HUDEP-2 (cell line): ENCODE data around the gene TBC1D21.

Experiments
- DNase-seq, 76 experiments: peaks; one replicate each; lab custom pipeline; 2025; ENCODE audit not compliant: unreplicated experiment in 76 of 76; lab: John Stamatoyannopoulos, UW

Gene TBC1D21

DNA sequence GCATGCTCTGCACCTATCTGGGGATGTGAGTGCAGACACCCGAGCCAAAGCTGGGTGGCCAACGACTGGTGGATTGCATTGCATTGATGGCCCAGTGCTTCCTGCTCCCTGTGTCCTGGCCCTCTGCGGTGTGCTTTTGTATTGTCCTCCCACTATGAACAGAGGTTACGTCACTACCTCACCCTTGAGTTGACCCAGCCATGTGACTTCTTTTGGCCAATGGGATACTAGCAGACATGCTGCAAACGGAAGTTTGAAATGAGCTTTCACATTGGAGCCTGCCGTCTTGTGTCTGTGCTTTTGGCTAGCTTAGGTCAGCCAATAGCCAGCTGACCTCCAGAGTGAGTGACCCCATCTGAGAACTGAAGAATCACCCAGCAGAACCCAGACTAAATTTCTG, 15.3 kb upstream of the TBC1D21 start:
- no peak for DNase-seq

DNA sequence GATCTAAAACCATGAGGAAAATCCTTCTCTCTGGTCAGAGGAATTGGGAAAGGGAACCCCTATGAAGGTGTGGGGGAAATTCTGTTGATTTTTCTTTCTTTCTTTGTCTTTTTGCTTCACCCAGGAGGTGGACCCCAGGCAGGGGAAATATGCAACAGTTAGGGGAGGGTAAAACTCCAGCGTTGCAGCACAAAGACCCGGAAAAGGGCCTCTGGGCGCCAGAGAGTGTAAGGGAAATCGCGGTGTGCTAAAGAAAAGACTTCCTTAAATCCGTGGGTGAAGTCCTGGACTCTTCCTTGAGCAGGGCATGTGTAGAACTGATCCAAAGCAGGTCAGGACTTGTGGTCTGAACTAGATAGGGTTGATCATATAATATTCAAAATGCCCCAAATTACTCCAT, 11.1 kb upstream of the TBC1D21 start:
- DNase-seq = no peak

DNA sequence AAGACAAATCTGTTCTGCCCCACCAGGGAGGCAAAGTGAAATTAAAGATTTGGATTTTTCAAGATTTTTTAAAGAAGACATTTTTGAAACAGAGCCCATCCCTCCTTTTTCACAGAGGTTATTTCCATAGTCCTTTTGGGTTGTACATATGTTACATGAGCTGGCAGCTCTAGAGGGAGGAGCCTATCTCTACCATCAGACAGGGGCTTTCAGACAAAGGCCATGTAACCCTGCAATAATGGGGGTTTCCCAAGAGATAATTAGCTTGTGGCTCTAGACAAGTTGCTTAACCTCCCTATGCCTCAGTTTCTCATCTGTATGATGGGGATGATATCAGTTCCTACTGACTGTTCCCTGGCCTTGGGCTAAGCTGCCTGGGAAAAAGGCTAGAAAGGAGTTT, 8.0 kb upstream of the TBC1D21 start:
- no peak for DNase-seq

DNA sequence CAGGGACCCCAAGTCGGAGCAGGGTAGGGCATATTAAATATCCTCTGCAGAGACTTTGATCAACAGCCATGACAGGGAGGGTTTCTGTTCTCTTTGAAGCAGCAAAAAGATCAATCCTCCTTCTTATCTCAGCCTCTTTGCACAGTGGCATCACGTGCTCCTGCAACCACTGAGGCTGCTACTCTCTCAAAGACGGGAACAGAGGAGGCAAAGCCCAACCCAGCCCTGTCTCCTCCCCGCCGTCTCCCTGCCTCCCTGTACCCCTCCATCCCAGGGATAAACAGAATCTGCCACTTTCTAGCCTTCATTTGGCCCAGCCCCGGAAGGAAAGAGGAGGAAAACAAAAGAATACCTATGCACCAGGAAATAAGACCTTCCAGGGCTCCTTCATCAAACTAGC, 7.5 kb upstream of the TBC1D21 start:
- no peak for DNase-seq

DNA sequence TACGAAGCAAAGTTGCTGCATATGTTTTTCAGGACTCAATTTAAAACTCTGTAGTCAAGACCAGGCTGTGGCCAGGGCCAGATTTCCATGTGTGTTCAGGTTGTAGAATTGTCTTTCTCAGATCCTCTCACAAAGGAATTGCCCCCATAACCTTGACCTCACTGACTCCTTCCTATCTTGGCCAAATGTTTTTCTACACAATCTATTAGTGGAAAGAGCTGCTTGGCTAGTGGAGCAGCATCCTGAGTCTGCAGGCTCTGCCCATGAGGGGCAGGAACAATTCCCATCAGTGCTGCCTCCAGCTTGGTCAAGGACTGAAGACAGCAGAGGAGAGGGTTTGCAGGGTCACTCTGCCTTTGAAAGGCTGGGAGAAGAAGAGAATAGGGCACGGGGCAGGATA, 6.9 kb upstream of the TBC1D21 start:
- no peak for DNase-seq

DNA sequence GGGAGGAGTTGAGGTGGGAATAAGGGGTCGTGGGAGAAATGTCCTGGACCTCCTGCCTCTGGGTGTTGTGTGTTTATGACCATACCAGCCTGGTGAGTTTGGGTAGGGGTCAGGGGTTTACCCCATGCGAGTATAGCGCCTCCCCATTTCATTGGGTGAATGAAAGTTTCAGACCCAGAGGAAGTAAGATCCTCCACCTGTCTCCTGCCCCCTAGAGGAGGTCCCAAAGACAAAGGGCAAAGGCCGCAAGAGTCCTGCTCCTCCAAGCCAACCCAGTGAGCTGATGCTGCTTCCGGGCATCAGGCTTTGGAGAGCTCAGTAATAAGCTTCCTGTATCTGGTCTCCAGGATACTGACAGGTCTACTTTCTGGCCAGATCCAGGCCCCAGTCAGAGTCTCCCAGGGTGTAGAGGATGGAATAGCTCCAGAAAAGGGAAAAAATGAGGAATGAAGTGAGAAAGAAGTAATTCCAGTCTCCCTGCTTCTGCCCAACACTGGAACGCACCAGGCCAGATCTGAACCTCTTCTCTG, 6.4 kb upstream of the TBC1D21 start:
- DNase-seq = no peak

DNA sequence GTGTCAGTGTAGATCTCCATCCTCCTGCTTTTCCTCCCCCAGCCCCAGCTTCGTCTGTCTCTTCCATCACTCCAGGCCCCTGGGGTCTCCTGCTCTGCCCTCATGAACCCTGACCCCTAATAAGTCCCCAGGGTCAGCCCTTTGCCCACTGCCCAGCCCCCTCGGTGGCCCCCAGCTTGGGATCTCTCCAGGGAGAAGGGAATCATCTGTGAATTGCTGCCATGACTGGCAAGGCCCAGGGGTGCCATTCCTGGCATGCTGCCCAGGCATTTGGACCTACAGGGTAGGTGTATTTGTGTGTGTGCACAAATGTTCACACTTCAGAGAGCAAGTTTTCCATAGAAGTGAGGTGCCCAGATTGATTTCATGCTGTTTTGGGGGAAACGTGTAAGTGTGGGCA, 5.9 kb upstream of the TBC1D21 start:
- no peak for DNase-seq

DNA sequence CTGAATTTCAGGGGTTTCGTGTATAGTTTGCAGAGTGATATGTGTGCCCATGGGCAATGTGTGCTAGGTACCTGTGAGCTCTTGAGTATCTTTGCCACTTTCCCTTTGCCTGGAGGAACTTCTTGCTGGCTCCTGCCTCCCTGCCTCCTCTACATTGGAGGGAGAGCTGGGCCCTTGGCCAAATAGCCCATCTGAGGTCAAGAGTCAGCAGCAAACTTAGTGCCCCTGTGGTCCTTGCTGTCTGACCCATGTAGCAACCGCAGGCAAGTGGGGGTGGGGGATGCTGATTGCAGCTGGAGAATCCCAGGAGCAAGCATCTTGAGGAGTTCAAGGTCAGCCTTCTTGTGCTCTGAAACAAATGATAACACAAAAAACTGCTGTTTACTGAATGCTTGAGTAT, 5.4 kb upstream of the TBC1D21 start:
- no peak for DNase-seq

DNA sequence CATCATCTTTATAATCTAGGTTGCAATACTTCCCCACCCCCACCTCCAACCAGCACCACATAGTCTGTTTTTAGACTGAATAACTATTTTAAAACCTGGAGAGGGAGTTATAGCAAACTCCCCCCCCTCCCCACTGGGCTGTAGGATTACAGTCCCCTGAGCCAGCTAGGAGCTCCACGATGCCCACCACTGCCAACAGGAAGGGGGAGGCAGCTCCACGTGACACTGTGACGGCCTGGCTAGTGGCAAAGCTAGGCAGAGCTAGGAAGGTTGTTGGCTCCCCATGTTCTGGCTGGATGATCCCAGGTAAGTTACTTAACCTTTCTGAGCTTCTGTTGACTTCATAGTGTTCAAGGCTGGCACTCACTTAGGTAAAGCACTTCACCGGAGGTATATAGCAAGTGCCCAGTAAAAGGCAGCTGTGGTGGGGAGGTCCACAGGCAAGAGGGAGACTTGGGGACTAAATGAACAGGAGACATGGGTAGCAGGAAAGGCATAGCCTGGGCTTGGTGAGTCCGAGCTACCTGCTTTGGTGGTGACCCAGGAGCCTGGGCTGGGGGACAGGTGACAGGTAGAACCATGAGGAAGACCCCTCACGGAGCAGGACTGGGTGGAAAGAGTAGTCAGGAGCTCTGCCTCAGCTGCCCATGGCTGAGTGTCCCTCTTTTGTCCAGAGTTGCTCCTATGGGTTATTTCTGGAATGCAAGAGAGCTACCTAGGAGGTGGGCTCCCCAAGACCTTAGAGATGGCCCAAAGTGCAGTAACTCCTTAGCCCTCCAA, 4.0 kb upstream of the TBC1D21 start:
- DNase-seq = no peak

DNA sequence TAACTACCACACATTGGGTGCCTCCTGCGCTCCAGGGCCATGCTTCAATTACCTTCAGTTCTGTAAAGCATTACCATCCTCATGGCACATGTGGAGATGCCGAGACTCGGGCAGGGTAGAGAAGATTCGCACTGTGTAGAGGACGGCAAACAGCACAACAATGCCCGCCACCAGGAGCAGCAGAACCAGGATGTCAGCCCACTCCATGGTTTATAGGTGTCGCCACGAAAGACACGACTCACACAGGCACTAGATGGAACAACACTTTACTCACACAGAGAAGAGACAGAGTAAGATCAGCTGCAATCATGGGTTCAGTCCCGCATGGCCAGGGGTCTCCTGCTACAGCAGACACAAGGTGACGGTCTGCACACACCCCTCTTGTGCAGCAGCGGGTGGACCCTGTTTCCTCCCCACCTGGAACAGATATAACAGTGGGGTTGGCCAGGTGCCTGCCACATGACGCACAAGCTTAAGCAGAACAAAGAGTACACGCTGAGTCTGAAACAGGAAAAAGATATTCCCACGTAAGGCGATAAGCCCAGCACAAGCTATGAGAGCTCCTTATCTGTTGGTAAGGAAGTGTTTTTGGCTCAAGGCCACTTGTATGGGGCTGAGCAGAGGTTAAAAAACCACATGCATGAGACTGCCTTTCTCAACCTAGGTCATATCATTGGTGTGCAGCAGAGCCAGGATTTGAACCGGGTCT, 2.5 kb upstream of the TBC1D21 start:
- DNase-seq = peak in 65 of 76 experiments; percentile 2 to 83 (median 45)

DNA sequence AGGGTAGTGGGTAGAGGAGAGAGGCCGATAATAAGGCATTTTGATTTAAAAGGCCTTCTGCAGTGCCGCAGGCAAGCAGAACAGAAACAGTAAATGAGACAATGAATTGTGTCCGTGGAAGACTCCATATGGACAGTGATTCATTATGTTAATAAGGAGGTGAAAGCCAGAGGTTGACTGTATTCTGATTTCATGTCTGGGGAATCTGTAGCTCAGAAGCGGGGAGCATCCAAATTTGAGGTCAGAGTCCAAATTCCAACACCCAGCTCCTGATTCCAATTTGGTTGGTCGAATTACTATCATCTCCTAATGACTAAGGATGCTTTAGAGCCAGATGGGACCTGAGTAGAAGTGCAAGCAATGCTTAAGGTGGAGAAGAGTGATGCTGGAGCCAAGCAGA, 1.0 kb upstream of the TBC1D21 start:
- no peak for DNase-seq

DNA sequence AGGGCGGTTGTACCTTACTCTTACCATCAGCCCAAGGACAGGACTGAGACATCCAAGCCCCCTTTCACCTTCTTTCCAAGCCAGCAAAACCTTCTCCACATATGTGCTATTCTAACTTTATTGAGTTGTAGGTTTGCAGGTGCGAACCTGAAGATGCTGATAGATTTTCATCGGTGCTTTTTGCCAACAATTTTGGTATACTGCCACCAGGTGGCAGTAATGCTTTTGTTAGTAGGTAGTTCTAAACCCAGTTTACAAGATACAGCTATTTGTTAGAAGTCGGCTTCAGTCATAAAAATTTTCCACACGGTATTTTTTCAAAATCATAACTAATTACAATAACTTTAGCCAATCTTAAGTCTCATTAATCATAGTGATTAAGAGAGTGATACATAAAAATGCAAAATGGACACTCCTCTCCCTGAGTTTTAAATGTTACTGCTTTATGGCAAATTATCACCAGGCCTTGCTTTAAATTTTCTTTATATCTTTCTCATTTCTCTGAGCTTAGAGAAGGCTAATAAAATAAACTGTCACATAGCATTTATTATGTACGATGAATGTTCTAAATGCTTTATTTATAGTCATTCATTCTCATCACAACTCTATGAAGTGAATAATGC, 636 bp downstream of the TBC1D21 start:
- peak in 26 of 76 experiments; percentile 1 to 51 (median 12) for DNase-seq

DNA sequence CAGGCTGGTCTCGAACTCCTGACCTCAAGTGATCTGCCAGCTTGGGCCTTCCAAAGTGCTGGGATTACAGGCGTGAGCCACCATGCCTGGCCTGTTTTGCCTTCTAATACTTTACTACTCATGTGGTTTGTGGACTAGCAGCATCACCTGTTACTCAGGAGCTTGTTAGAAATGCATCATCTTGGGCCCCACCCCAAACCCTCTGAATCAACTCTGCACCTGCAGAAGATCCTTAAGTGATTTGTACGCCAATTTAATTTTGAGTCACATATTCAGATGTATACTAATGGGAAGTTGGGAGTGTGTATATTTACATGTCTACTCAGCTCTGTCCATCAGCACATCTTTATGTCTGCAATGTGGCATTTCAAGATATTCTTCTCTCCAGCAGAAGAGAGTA, 6.1 kb downstream of the TBC1D21 start:
- DNase-seq = no peak

DNA sequence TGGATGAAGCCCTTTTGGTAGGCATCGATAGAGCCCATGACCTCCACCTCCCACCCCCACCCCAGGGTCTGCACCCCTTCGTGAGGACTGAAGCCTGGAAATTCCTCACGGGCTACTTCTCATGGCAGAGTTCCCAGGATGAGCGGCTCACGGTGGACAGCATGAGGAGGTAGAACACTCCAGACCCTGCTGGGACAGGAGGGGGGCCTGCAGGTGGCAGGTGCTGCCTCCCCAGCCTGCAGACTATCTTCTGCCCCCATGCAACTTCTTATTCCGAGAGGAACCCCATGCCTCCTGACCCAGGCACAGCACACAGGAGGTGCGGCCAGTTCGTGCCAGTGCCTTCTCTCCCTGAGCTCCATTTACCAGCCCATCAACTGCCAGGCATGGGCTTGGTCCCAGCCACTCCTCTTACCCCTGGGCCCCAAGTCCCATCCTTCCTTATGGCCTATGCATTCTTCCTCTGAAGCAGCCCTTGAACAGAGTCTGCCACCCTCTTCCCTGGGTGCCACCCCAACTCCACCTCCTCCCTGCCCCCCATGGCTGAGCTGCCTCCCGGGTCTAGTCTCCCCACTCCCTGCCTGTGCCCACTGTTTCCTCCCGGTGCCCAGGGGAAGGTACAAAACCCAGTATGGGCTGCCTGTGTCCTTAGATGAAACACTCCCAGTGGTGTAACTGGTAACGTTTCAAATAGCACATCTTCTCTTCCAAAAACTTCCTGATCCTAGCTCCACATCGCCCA, 8.4 kb downstream of the TBC1D21 start:
- no peak for DNase-seq

DNA sequence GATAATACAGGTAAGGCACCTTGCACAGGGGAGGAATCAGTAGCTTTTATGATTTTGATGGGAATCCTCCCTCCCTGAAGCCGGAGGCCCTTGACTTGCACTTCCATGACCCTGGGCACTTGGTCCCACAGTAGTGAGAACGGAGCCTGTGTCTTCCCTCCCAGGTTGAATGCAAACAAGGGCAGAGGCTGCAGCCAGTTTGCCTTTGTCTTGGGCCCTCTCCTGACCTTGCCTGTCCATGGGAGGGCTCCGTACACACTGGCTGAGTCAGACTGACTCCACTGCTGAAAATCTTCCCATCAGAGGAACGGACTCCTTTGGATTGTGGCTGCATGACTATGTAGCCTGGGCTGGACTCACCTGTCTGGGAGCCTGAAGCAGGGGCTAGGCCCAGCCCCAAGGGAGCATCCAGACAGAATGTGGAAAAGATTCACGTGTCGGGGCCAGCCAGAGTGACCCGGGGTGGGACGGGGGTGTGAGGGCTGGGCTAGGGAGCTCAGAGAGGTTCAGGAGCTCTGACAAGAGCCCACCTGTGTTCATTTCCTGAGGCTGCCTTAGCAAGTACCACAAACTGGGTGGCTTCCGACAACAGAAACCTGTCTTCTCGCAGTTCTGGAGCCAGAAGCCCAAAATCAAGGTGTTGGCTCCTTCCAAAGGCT, 9.5 kb downstream of the TBC1D21 start:
- no peak for DNase-seq

DNA sequence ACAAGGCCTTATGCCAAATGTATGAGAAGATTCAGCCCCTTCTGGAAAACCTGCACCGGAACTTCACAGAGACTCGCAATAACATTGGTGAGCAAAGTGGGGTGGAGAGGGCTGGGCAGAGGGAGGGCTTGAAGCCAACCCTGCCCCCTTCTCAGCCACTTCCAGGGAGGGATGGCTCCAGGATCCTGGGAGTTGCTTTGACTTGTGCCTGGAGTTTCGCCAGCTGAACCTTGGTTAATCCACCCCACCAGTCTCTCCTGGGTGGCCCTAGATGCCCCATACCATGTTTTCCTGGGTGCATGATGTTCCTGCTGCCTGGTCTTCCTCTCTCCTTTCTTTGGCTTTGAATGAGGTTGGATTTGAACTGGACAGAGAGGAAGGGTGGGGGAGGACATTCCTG, 10.8 kb downstream of the TBC1D21 start:
- DNase-seq = no peak

DNA sequence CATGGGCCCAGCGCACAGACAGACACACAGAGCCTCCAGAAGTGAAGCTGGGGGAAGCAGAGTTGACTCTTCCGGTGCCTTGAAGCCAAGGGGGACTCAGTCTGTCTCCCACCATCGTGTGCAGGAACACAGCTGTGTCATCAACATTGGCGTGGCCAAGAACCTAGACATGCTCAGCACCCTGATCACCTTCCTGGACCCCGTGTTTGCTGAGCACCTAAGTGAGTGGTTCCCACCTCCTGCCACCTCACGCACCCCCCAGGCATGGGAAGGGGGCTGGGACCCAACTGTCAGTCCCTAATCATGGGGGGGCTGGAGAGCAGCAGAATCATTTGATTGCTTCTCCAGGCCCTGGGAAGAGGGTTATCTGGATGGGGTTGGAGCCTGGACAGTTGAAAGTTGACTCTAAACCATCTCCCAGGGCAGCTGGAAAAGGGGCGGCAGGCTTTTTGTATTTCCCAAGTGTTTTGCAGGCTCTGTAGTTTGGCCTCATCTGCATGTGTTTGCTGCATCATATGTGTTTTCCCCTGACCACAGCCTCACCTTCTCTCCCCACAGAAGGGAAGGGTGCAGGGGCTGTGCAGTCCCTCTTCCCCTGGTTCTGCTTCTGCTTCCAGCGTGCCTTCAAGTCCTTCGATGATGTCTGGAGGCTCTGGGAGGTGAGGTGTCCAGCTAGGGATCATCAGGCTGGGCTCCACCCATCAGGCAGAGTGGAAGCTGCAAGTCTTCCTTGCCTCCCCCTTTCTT, 12.8 kb downstream of the TBC1D21 start:
- no peak for DNase-seq

DNA sequence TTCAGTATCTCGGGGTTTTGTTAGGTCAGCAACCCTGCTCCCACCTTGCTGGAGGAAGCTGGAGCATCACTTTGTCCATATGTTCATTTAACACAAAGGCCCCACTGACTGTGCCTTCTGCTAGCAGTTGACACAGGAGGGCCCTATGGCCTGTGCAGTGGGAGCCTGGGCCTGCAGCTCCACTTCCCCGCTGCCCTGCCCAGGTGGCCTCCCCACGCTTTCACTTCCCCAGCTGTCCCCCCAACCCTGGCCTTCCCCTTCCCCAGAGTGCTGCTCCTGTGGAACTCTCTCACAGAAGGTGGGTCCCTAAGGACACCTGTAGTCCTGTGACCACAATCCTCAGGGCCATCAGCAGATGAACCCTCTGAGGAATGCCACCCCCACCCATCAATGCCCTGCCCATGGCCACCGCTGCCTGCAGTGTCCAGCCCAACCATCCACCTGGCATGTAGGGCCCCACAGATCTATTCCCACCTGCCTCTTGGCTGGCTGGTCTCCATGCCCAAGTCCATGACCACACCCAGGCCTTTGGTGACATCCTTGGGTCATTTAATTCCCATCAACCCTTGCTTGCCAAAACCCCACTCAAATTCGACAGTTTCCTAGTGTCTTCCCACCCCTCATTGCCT, 13.5 kb downstream of the TBC1D21 start:
- no peak for DNase-seq

DNA sequence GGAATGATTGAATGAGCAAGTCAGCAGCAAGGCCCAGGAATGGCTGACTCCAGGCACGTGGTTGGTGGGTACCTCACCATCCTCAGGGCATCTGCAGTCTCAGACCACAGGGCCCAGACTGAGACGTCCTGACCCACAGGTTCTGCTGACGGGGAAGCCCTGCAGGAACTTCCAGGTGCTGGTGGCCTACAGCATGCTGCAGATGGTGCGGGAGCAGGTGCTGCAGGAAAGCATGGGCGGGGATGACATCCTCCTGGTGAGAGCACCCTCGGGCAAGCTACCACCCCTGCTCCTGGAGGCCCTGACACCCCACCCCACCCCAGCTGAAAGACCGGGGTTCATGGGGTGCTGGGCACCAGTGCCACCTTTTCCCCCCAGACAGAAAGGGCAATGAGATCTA, 14.1 kb downstream of the TBC1D21 start:
- DNase-seq = no peak
